Psoas muscle (tissue), 8 donors: ENCODE results near the gene TYMP. TPM values are rescaled to one million over a fixed set of nuclear protein-coding genes. Genes with fewer than 3 reads are reported as not detected.
A peak's percentile ranks its signal among the peaks of the same experiment; 100 is the strongest.

Experiments
- ATAC-seq, 4 donors: fragments of 200-7000 bp; cut with Tn5 transposase; one replicate each; pipeline ENCODE4 v1.9.1; 2020; ENCODE audit warnings: moderate library complexity in 3 of 4, mild to moderate bottlenecking in 2 of 4
- DNase-seq, 2 donors: peaks; one replicate each; pipeline ENCODE4 v3.0.0-alpha.2; 2020
- H3K27ac ChIP-seq: fragments of 200-600 bp; one replicate; pipeline ENCODE4 v1.8.0; 2022
- H3K27me3 ChIP-seq, 3 donors: fragments of 200-600 bp in 1 of 3; one replicate each; pipeline versions ENCODE4 v1.6.1 to v1.8.0; 2013 to 2022; ENCODE audit warnings: low read length in 2 of 3, mild to moderate bottlenecking in 2 of 3, moderate library complexity in 1 of 3; ENCODE audit not compliant: insufficient read depth in 3 of 3
- H3K36me3 ChIP-seq, 2 donors: fragments of 200-600 bp in 1 of 2; one replicate each; pipeline versions ENCODE4 v1.6.1 to v1.8.0; 2013 to 2022; ENCODE audit warnings: low read depth in 1 of 2, mild to moderate bottlenecking in 1 of 2, moderate library complexity in 1 of 2; ENCODE audit not compliant: insufficient read depth in 1 of 2
- H3K4me1 ChIP-seq: fragments of 200-600 bp; one replicate; pipeline ENCODE4 v1.8.0; 2022
- H3K4me3 ChIP-seq: fragments of 200-600 bp; one replicate; pipeline ENCODE4 v1.8.0; 2022; ENCODE audit warnings: mild to moderate bottlenecking
- H3K9me3 ChIP-seq: fragments of 200-600 bp; one replicate; pipeline ENCODE4 v1.8.0; 2022
- CTCF ChIP-seq: fragments of 200-600 bp; IDR thresholded peaks from one replicate; pipeline ENCODE4 v1.8.0; 2022; ENCODE audit warnings: antibody characterized with exemption
- WGBS, 3 donors: extraction: QIAGEN DNeasy Blood & Tissue Kit; methylation state at CpG; one replicate each; pipeline versions ENCODE4 v1.1.6 to v1.1.7; 2013; 5-methylcytosine and 5-hydroxymethylcytosine counted together
- intact Hi-C, 2 donors: fragments of 100-400 bp; cut with DNase I; formaldehyde crosslinking; loops; one replicate each; pipeline versions ENCODE4 v1.11.0 to v1.14.2; 2022
- polyA plus RNA-seq, 3 donors: library from polyadenylated mRNA; stranded (reverse); fragments of 200-250 nt; gene quantifications; one replicate each; pipeline ENCODE4 v1.2.3, GENCODE V29; 2013
- total RNA-seq, 4 donors: library from RNA; stranded (reverse); fragmentation: NEBNext Ultra II Directional in 2 of 4; extraction: Animal tissue kit (Norgen Biotek cat#: 25700) in 2 of 4; gene quantifications; one replicate each; pipeline versions ENCODE4 v1.2.1 to v1.2.4, GENCODE V29; 2021 to 2023
- donor health status: healthy with polysubstance abuse.
- donor health status: DM: no; HTN: no; CAD: no; lungs with moderate emphysema.
- donor health status: Bipolar disorder and iron deficiency.
- donor health status: healthy.
- donor health status: DM: yes; HTN: yes; CAD: no.
- donor health status: DM: no; HTN: no; CAD: no.
- donor health status: DM: no; HTN: no; CAD: no.
- donor health status: DM: yes; HTN: yes; CAD: no.

Gene TYMP
- total and polyA plus RNA-seq, 7 donors = 5.0 to 26.0 (median 12.0) TPM

- intact Hi-C loops = no loop called here
- Histone ChIP-seq H3K36me3 (no peaks in the 10 kb centered on the region), H3K4me3 (peak overlapping the region; percentile 30), H3K27me3 (peaks cover 0 to 66% (median 32%) of the 10 kb centered on the region in 3 donors), H3K4me1 (no peaks in the 10 kb centered on the region), H3K27ac (no peak overlapping the region), H3K9me3 (no peaks in the 10 kb centered on the region)
- DNase-seq (peak in 1 of 2 donors; percentile 47), ATAC-seq (no peak)
- TF ChIP-seq CTCF = no peak
- whole genome bisulfite sequencing, 3 donors = 57 to 73% (median 65%) methylated on average over 46 to 68 of the region's 68 CpGs
Observed at GRCh38 chr22:50548921-50549790, 19.3 kb upstream of the TYMP start.

GRCh38 chr22:50548040-50548920, 18.5 kb upstream of the TYMP start:
- ATAC-seq (peak; percentile 11 to 49 (median 29)), DNase-seq (peak in 1 of 2 donors; percentile 59)
- peaks cover 0 to 67% (median 32%) of the 10 kb centered on the region in 3 donors for H3K27me3 ChIP-seq
- peak overlapping the region; percentile 30 for H3K4me3 ChIP-seq
- WGBS, 3 donors = 5 to 11% (median 7%) methylated on average over 29 to 56 of the region's 56 CpGs
- TF ChIP-seq CTCF = no peak
- H3K36me3 ChIP-seq = no peaks in the 10 kb centered on the region
- intact Hi-C loops = no loop called here
- H3K27ac ChIP-seq = no peak overlapping the region
- no peaks in the 10 kb centered on the region for H3K9me3 ChIP-seq
- H3K4me1 ChIP-seq = no peaks in the 10 kb centered on the region

GRCh38 chr22:50547263-50547985, 17.6 kb upstream of the TYMP start:
- no peak overlapping the region for H3K4me3 ChIP-seq
- H3K9me3 ChIP-seq = no peaks in the 10 kb centered on the region
- H3K27ac ChIP-seq = no peak overlapping the region
- 17 to 23% (median 18%) methylated on average over 25 to 35 of the region's 35 CpGs for WGBS, 3 donors
- peak in 1 of 2 donors; percentile 49 for DNase-seq
- ATAC-seq = no peak
- peaks cover 0 to 62% (median 32%) of the 10 kb centered on the region in 3 donors for H3K27me3 ChIP-seq
- H3K36me3 ChIP-seq = no peaks in the 10 kb centered on the region
- no peaks in the 10 kb centered on the region for H3K4me1 ChIP-seq
- intact Hi-C loops = no loop called here
- no peak for TF ChIP-seq CTCF

- intact Hi-C loops = no loop called here
- no peak for ATAC-seq
- TF ChIP-seq CTCF = no peak
- Histone ChIP-seq H3K36me3 (no peaks in the 10 kb centered on the region), H3K4me3 (no peak overlapping the region), H3K4me1 (no peaks in the 10 kb centered on the region), H3K27ac (no peak overlapping the region), H3K27me3 (peaks cover 0 to 58% (median 32%) of the 10 kb centered on the region in 3 donors), H3K9me3 (no peaks in the 10 kb centered on the region)
- 41 to 70% (median 52%) methylated on average over 45 to 78 of the region's 78 CpGs for WGBS, 3 donors
- peak in 1 of 2 donors; percentile 36 for DNase-seq
Observed at GRCh38 chr22:50546326-50547262, 16.8 kb upstream of the TYMP start.
